Measurements from ENCODE around the gene CDR2.

CDR2 gene

GRCh38 chr16:22342082-22342481 is 32.3 kb downstream of the CDR2 start:
- H3K4me2 ChIP-seq: no peak overlapping the region
- no peaks in the 10 kb centered on the region for H3K4me1 ChIP-seq (ENCODE audit: low read depth, poor library complexity, severe bottlenecking)
- no peak overlapping the region for H3K4me3 ChIP-seq (IDR thresholded peaks at IDR 0.05; ENCODE audit: insufficient read depth, low read depth, low read length)
- no peaks in the 10 kb centered on the region for H4K20me1 ChIP-seq (ENCODE audit: insufficient read depth)
- no peaks in the 10 kb centered on the region for H3K27me3 ChIP-seq (ENCODE audit: insufficient read depth, low read depth)
- H3K36me3 ChIP-seq (ENCODE audit: insufficient read depth): peaks cover 7% of the 10 kb centered on the region; the same call in 1 of the 2 replicates
- no peaks in the 10 kb centered on the region for H3K79me2 ChIP-seq (ENCODE audit: insufficient read depth, low read depth)
- no peak overlapping the region for H3K9ac ChIP-seq
- no peak overlapping the region for H2AFZ ChIP-seq (ENCODE audit: low read depth)
- H3K27ac ChIP-seq: no peak overlapping the region
- TF ChIP-seq CTCF (conservative IDR thresholded peaks at IDR 0.05; ENCODE audit: low read depth, low read length): no peak

GRCh38 chr16:22340945-22341344 is 33.5 kb downstream of the CDR2 start:
- H3K36me3 ChIP-seq (ENCODE audit: insufficient read depth): no peaks in the 10 kb centered on the region
- no peaks in the 10 kb centered on the region for H4K20me1 ChIP-seq (ENCODE audit: insufficient read depth)
- no peak overlapping the region for H3K4me3 ChIP-seq (IDR thresholded peaks at IDR 0.05; ENCODE audit: insufficient read depth, low read depth, low read length)
- no peak overlapping the region for H3K27ac ChIP-seq
- H3K27me3 ChIP-seq (ENCODE audit: insufficient read depth, low read depth): no peaks in the 10 kb centered on the region
- no peak overlapping the region for H3K9ac ChIP-seq
- no peak overlapping the region for H2AFZ ChIP-seq (ENCODE audit: low read depth)
- no peaks in the 10 kb centered on the region for H3K4me1 ChIP-seq (ENCODE audit: low read depth, poor library complexity, severe bottlenecking)
- no peak overlapping the region for H3K4me2 ChIP-seq
- TF ChIP-seq CTCF (conservative IDR thresholded peaks at IDR 0.05; ENCODE audit: low read depth, low read length): no peak
- H3K79me2 ChIP-seq (ENCODE audit: insufficient read depth, low read depth): no peaks in the 10 kb centered on the region

GRCh38 chr16:22337849-22338635 is 36.4 kb downstream of the CDR2 start:
- no peak overlapping the region for H3K9ac ChIP-seq
- H3K4me3 ChIP-seq (IDR thresholded peaks at IDR 0.05; ENCODE audit: insufficient read depth, low read depth, low read length): no peak overlapping the region
- no peak overlapping the region for H2AFZ ChIP-seq (ENCODE audit: low read depth)
- H4K20me1 ChIP-seq (ENCODE audit: insufficient read depth): no peaks in the 10 kb centered on the region
- no peak overlapping the region for H3K4me2 ChIP-seq
- H3K79me2 ChIP-seq (ENCODE audit: insufficient read depth, low read depth): no peaks in the 10 kb centered on the region
- H3K4me1 ChIP-seq (ENCODE audit: low read depth, poor library complexity, severe bottlenecking): no peaks in the 10 kb centered on the region
- peaks cover 8% of the 10 kb centered on the region; the same call in 1 of the 2 replicates for H3K36me3 ChIP-seq (ENCODE audit: insufficient read depth)
- no peaks in the 10 kb centered on the region for H3K27me3 ChIP-seq (ENCODE audit: insufficient read depth, low read depth)
- TF ChIP-seq CTCF (conservative IDR thresholded peaks at IDR 0.05; ENCODE audit: low read depth, low read length): no peak
- no peak overlapping the region for H3K27ac ChIP-seq

- Histone ChIP-seq H3K79me2 (ENCODE audit: insufficient read depth, low read depth) (no peaks in the 10 kb centered on the region), H3K36me3 (ENCODE audit: insufficient read depth) (peaks cover 8% of the 10 kb centered on the region; the same call in 1 of the 2 replicates), H3K27me3 (ENCODE audit: insufficient read depth, low read depth) (no peaks in the 10 kb centered on the region), H3K4me3 (IDR thresholded peaks at IDR 0.05; ENCODE audit: insufficient read depth, low read depth, low read length) (no peak overlapping the region), H3K4me2 (no peak overlapping the region), H2AFZ (ENCODE audit: low read depth) (no peak overlapping the region), H3K27ac (no peak overlapping the region), H3K4me1 (ENCODE audit: low read depth, poor library complexity, severe bottlenecking) (no peaks in the 10 kb centered on the region), H3K9ac (no peak overlapping the region), H4K20me1 (ENCODE audit: insufficient read depth) (no peaks in the 10 kb centered on the region)
- no peak for TF ChIP-seq CTCF (conservative IDR thresholded peaks at IDR 0.05; ENCODE audit: low read depth, low read length)
Measured at GRCh38 chr16:22337045-22337444, 37.4 kb downstream of the CDR2 start.

Measured in KMS-11 (cell line).